ENCODE results near the gene HHAT.

Gene HHAT

GRCh38 chr1:210652329-210652954 lies 323.7 kb downstream of the HHAT start:
- no peaks in the 10 kb centered on the region for H3K36me3 ChIP-seq (ENCODE audit: control insufficient read depth, insufficient read depth, low read length)
- TF ChIP-seq CTCF (IDR thresholded peaks at IDR 0.05) = no peak
- no peak overlapping the region for H3K27ac ChIP-seq

GRCh38 chr1:210653771-210654170 lies 325.1 kb downstream of the HHAT start:
- Histone ChIP-seq H3K4me3 (ENCODE audit: low read depth, low read length) (no peak overlapping the region), H2AFZ (no peak overlapping the region), H3K4me1 (no peaks in the 10 kb centered on the region), H3K9me3 (ENCODE audit: control insufficient read depth, low read length) (no peaks in the 10 kb centered on the region), H3K36me3 (ENCODE audit: control insufficient read depth, insufficient read depth, low read length) (no peaks in the 10 kb centered on the region), H3K4me2 (ENCODE audit: low read length) (no peak overlapping the region), H3K79me2 (no peaks in the 10 kb centered on the region), H3K9ac (no peak overlapping the region), H3K27me3 (ENCODE audit: control insufficient read depth, insufficient read depth, low read length) (no peaks in the 10 kb centered on the region), H3K27ac (no peak overlapping the region)
- no peak for TF ChIP-seq CTCF (IDR thresholded peaks at IDR 0.05)

More at GRCh38 chr1:210652329-210652954, 323.7 kb downstream of the HHAT start:
- Histone ChIP-seq H2AFZ (no peak overlapping the region), H3K4me2 (ENCODE audit: low read length) (no peak overlapping the region), H3K9me3 (ENCODE audit: control insufficient read depth, low read length) (no peaks in the 10 kb centered on the region), H3K4me1 (no peaks in the 10 kb centered on the region), H3K4me3 (ENCODE audit: low read depth, low read length) (no peak overlapping the region), H3K79me2 (no peaks in the 10 kb centered on the region), H3K9ac (no peak overlapping the region), H3K27me3 (ENCODE audit: control insufficient read depth, insufficient read depth, low read length) (no peaks in the 10 kb centered on the region)

GRCh38 chr1:210654176-210654981 lies 325.7 kb downstream of the HHAT start:
- TF ChIP-seq CTCF (IDR thresholded peaks at IDR 0.05) = no peak
- no peak overlapping the region for H3K27ac ChIP-seq
- H3K4me3 ChIP-seq (ENCODE audit: low read depth, low read length) = no peak overlapping the region
- no peaks in the 10 kb centered on the region for H3K36me3 ChIP-seq (ENCODE audit: control insufficient read depth, insufficient read depth, low read length)
- H3K27me3 ChIP-seq (ENCODE audit: control insufficient read depth, insufficient read depth, low read length) = no peaks in the 10 kb centered on the region
- H3K9me3 ChIP-seq (ENCODE audit: control insufficient read depth, low read length) = no peaks in the 10 kb centered on the region
- H3K9ac ChIP-seq = no peak overlapping the region
- H2AFZ ChIP-seq = no peak overlapping the region
- no peaks in the 10 kb centered on the region for H3K4me1 ChIP-seq
- no peaks in the 10 kb centered on the region for H3K79me2 ChIP-seq
- no peak overlapping the region for H3K4me2 ChIP-seq (ENCODE audit: low read length)

- Histone ChIP-seq H3K4me3 (ENCODE audit: low read depth, low read length) (no peak overlapping the region), H3K9me3 (ENCODE audit: control insufficient read depth, low read length) (no peaks in the 10 kb centered on the region), H2AFZ (no peak overlapping the region), H3K27me3 (ENCODE audit: control insufficient read depth, insufficient read depth, low read length) (no peaks in the 10 kb centered on the region), H3K9ac (no peak overlapping the region), H3K36me3 (ENCODE audit: control insufficient read depth, insufficient read depth, low read length) (no peaks in the 10 kb centered on the region), H3K79me2 (no peaks in the 10 kb centered on the region), H3K27ac (no peak overlapping the region), H3K4me2 (ENCODE audit: low read length) (no peak overlapping the region), H3K4me1 (no peaks in the 10 kb centered on the region)
- no peak for TF ChIP-seq CTCF (IDR thresholded peaks at IDR 0.05)
Observed at GRCh38 chr1:210655511-210655910, 326.8 kb downstream of the HHAT start.
